NCI-H2196 treated with DMSO at 0.1 percent for 48 hours (cell line): ENCODE results near the gene MYO5B.

Source experiments
- DNase-seq: peaks from one replicate; lab custom pipeline; 2025; ENCODE audit not compliant: unreplicated experiment; lab: John Stamatoyannopoulos, UW

MYO5B gene

GRCh38 chr18:50027996-50028395 lies 167.0 kb downstream of the MYO5B start:
- no peak for DNase-seq

GRCh38 chr18:50024466-50024865 lies 170.5 kb downstream of the MYO5B start:
- DNase-seq: no peak

GRCh38 chr18:50022985-50023384 lies 172.0 kb downstream of the MYO5B start:
- DNase-seq: no peak

- DNase-seq: no peak
Measured at GRCh38 chr18:50014606-50015005, 180.3 kb downstream of the MYO5B start.

- DNase-seq: no peak
Measured at GRCh38 chr18:50013363-50014138, 181.4 kb downstream of the MYO5B start.

GRCh38 chr18:50011813-50012435 lies 183.0 kb downstream of the MYO5B start:
- no peak for DNase-seq

GRCh38 chr18:50009773-50010335 lies 185.1 kb downstream of the MYO5B start:
- peak; percentile 67 for DNase-seq

- no peak for DNase-seq
Measured at GRCh38 chr18:50008306-50008705, 186.6 kb downstream of the MYO5B start.

- no peak for DNase-seq
Measured at GRCh38 chr18:50006470-50007046, 188.4 kb downstream of the MYO5B start.

GRCh38 chr18:50004013-50004412 lies 190.9 kb downstream of the MYO5B start:
- DNase-seq: no peak

- no peak for DNase-seq
Measured at GRCh38 chr18:50002781-50003180, 192.2 kb downstream of the MYO5B start.

GRCh38 chr18:50000227-50000626 lies 194.7 kb downstream of the MYO5B start:
- DNase-seq: no peak

GRCh38 chr18:49999128-49999527 lies 195.8 kb downstream of the MYO5B start:
- no peak for DNase-seq

- DNase-seq: no peak
Measured at GRCh38 chr18:49997558-49997957, 197.4 kb downstream of the MYO5B start.

- DNase-seq: no peak
Measured at GRCh38 chr18:49994410-49994809, 200.5 kb downstream of the MYO5B start.

GRCh38 chr18:49993299-49993698 lies 201.6 kb downstream of the MYO5B start:
- DNase-seq: no peak

GRCh38 chr18:49988733-49989132 lies 206.2 kb downstream of the MYO5B start:
- DNase-seq: no peak

GRCh38 chr18:49988101-49988500 lies 206.8 kb downstream of the MYO5B start:
- DNase-seq: no peak

GRCh38 chr18:49985236-49985635 lies 209.7 kb downstream of the MYO5B start:
- DNase-seq: no peak

GRCh38 chr18:49980896-49981295 lies 214.1 kb downstream of the MYO5B start:
- DNase-seq: no peak

GRCh38 chr18:49976795-49977560 lies 218.0 kb downstream of the MYO5B start:
- DNase-seq: no peak
